Peyer's patch (tissue), 4 donors: ENCODE results near the gene CREM. TPM values are rescaled to one million over a fixed set of nuclear protein-coding genes. Genes with fewer than 3 reads are reported as not detected.

Source experiments
- DNase-seq, 3 donors: peaks; one replicate each; pipeline ENCODE4 v3.0.0-alpha.2; 2017 to 2019
- H3K27ac ChIP-seq, 4 donors: fragments of 200-600 bp; sonication (generic); one replicate each; pipeline ENCODE4 v1.5.1; 2016 to 2019
- H3K27me3 ChIP-seq, 2 donors: fragments of 200-600 bp; sonication (generic); one replicate each; pipeline ENCODE4 v1.5.1; 2019
- H3K36me3 ChIP-seq, 3 donors: fragments of 200-600 bp; sonication (generic); one replicate each; pipeline ENCODE4 v1.5.1; 2016 to 2019
- H3K4me1 ChIP-seq, 4 donors: fragments of 200-600 bp; sonication (generic); one replicate each; pipeline ENCODE4 v1.5.1; 2016 to 2019
- H3K4me3 ChIP-seq, 4 donors: fragments of 200-600 bp; sonication (generic); 1 replicate in 3 of 4; 2 replicates in 1 of 4; pipeline ENCODE4 v1.5.1; 2016 to 2019; ENCODE audit warnings: mild to moderate bottlenecking in 1 of 4
- H3K9me3 ChIP-seq, 4 donors: fragments of 200-600 bp; sonication (generic); one replicate each; pipeline ENCODE4 v1.5.1; 2016 to 2019; ENCODE audit warnings: mild to moderate bottlenecking in 1 of 4
- CTCF ChIP-seq, 6 experiments: fragments of 450-650 bp in 4 of 6; fragments of 200-600 bp in 2 of 6; sonication (generic) in 1 of 6; IDR thresholded peaks; one replicate each; pipeline ENCODE4 v1.5.1; 2017 to 2019; ENCODE audit warnings: antibody characterized with exemption in 6 of 6, mild to moderate bottlenecking in 3 of 6, moderate library complexity in 1 of 6
- POLR2A ChIP-seq, 2 donors: fragments of 450-650 bp; IDR thresholded peaks; one replicate each; pipeline ENCODE4 v1.5.1; 2017; ENCODE audit warnings: antibody characterized with exemption in 2 of 2, mild to moderate bottlenecking in 2 of 2, moderate library complexity in 2 of 2
- total RNA-seq, 4 donors: library from RNA; depleted of rRNA; stranded (reverse); fragments of >200 nt; gene quantifications; one replicate each; pipeline ENCODE4 v1.1.0, GENCODE V29; 2016

CREM gene
- total RNA-seq, 4 donors from 2014 or later, result 13.9 to 19.0 (median 16.0) TPM

GRCh38 chr10:35090162-35090954 lies 36.3 kb upstream of the CREM start, which contains the start of gene CUL2:
CUL2 (minus strand) TSS chr10:35090341; CDS start chr10:35071317, 19,024 bp downstream.
- no peaks in the 10 kb centered on the region for H3K27me3 ChIP-seq
- peak within 1 kb of the TSS; percentile 72 to 99 (median 90) for H3K4me3 ChIP-seq
- peak within 1 kb of the TSS; percentile 95 to 100 (median 97) for H3K27ac ChIP-seq

GRCh38 chr10:35091994-35092790 lies 34.5 kb upstream of the CREM start:
- Histone ChIP-seq H3K27me3 (no peaks in the 10 kb centered on the region), H3K27ac (no peak overlapping the region), H3K9me3 (no peaks in the 10 kb centered on the region), H3K36me3 (no peaks in the 10 kb centered on the region), H3K4me3 (no peak overlapping the region), H3K4me1 (peaks cover 0 to 28% (median 4%) of the 10 kb centered on the region in 4 donors)
- TF ChIP-seq POLR2A (IDR thresholded peaks at IDR 0.05) (no peak), CTCF (IDR thresholded peaks at IDR 0.05) (no peak)
- no peak for DNase-seq

More at GRCh38 chr10:35090162-35090954, 36.3 kb upstream of the CREM start, which contains the start of gene CUL2:
- Histone ChIP-seq H3K36me3 (no peaks in the 10 kb centered on the region), H3K9me3 (no peaks in the 10 kb centered on the region), H3K4me1 (peaks cover 0 to 33% (median 4%) of the 10 kb centered on the region in 4 donors)
- peak; percentile 82 to 94 (median 94) for DNase-seq
- no peak for TF ChIP-seq POLR2A (IDR thresholded peaks at IDR 0.05)
- peak in 1 of 6 experiments; percentile 23 for TF ChIP-seq CTCF (IDR thresholded peaks at IDR 0.05)

- TF ChIP-seq CTCF (IDR thresholded peaks at IDR 0.05) (no peak), POLR2A (IDR thresholded peaks at IDR 0.05) (no peak)
- Histone ChIP-seq H3K4me3 (no peak overlapping the region), H3K27ac (no peak overlapping the region), H3K9me3 (no peaks in the 10 kb centered on the region), H3K27me3 (no peaks in the 10 kb centered on the region), H3K4me1 (peaks cover 0 to 22% (median 4%) of the 10 kb centered on the region in 4 donors), H3K36me3 (no peaks in the 10 kb centered on the region)
- no peak for DNase-seq
Measured at GRCh38 chr10:35092851-35093250, 33.8 kb upstream of the CREM start.

- DNase-seq, result no peak
- H3K27ac ChIP-seq, result no peak overlapping the region
- H3K4me3 ChIP-seq, result no peak overlapping the region
- no peaks in the 10 kb centered on the region for H3K4me1 ChIP-seq
- no peaks in the 10 kb centered on the region for H3K27me3 ChIP-seq
- no peaks in the 10 kb centered on the region for H3K9me3 ChIP-seq
- TF ChIP-seq CTCF (IDR thresholded peaks at IDR 0.05), result no peak
- TF ChIP-seq POLR2A (IDR thresholded peaks at IDR 0.05), result no peak
- no peaks in the 10 kb centered on the region for H3K36me3 ChIP-seq
Measured at GRCh38 chr10:35096312-35096711, 30.3 kb upstream of the CREM start.

GRCh38 chr10:35097510-35097909 lies 29.1 kb upstream of the CREM start:
- no peaks in the 10 kb centered on the region for H3K4me1 ChIP-seq
- DNase-seq, result no peak
- TF ChIP-seq CTCF (IDR thresholded peaks at IDR 0.05), result no peak
- no peak for TF ChIP-seq POLR2A (IDR thresholded peaks at IDR 0.05)

More at GRCh38 chr10:35097510-35097909, 29.1 kb upstream of the CREM start:
- Histone ChIP-seq H3K36me3 (no peaks in the 10 kb centered on the region), H3K27ac (no peak overlapping the region), H3K9me3 (no peaks in the 10 kb centered on the region), H3K4me3 (no peak overlapping the region), H3K27me3 (no peaks in the 10 kb centered on the region)
